Activated CD8-positive, alpha-beta memory T cell treated with anti-CD3 and anti-CD28 coated beads, Interleukin-2, amount 50 U/mL, for 48 hours (primary cell): ENCODE data around the gene SEMA3B.
"Not testable (repeated sequence)": the region's sequence is repeated elsewhere in the genome, so short reads cannot be mapped to it uniquely, and the experiment has no call there.

ENCODE experiments used
- DNase-seq: peaks from one replicate; pipeline ENCODE4 v3.0.0-alpha.2; 2020

SEMA3B gene

GRCh38 chr3:50268703-50269451, at the start of gene SEMA3B:
SEMA3B (plus strand) TSS chr3:50269147; CDS start chr3:50269241, 94 bp downstream.
- DNase-seq, result no peak

DNA sequence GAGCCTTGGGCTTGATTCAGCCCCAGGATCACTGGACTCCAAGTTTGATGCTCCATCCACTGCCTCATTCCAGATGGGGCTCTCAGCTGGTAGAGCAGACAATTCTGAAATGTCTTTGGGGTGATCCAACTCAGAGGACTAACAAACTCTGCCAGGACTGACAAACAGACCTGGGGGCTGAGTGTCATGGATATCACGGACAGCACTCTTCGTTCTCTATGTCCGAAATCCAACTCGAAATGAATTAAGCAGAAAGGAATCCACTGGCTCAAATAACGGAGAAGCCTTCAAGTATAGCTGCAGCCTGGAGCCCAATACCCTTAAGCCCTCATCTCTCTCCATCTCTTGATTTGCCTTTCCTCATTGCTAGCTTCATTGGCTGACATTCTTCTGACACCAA, 49.7 kb upstream of the SEMA3B start:
- DNase-seq, result no peak

DNA sequence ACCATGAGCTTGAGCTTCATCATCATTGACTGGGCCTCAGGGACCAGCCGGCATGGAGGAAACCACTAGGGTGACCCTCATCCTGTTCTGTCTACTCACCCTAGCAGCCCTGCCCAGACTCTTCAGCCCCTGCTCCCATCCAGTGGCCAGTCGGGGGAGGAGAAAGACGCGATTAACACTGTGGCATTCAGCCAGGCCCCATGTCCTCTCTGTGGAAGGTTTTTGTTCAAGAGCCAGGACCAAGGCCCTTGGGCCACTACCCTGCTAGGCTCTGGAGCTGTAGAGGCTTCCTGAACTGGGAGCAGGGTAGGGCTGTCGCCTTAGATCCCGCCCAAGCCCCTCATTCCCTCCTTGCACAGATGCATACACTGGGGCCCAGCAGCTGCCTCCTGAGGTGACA, 48.8 kb upstream of the SEMA3B start:
- no peak for DNase-seq

DNA sequence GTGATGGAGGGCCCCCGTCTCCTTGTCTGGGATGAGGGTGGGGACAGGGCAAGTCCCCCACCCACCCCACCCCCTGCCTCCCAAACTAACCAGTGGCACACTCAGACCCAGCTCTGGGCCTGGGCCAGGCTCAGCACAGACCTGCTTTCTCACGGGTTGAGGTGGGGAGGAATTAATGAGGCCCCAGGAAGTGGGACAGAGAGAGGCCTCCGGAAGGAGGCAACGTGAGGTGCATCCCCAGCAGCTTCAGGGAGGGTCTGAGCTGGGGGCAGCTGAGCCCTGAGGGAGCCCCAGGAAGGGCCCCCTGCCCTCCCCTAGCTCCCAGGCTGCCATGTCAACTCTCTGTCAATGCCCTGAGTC, 47.9 kb upstream of the SEMA3B start:
- DNase-seq, result no peak

- no peak for DNase-seq
These were observed 47.4 kb upstream of the SEMA3B start for GRCh38 chr3:50221411-50222168.

DNA sequence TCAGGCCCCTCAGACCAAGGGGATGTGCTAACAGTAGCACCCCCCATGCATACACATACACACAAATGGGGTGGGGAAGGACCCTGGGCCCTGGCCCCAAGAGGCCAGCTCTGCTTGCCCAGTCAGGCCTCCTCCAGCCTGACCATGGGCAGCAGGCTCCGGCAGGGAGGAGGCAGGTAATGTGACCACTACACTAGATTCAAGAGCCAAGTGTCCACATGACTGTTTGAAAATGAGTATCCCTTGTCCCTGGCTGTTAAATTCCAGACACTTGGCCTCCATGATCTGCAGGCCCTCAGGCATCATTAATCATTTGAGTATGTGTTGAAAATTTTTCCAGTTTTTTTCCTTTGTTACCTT, 46.8 kb upstream of the SEMA3B start:
- no peak for DNase-seq

DNA sequence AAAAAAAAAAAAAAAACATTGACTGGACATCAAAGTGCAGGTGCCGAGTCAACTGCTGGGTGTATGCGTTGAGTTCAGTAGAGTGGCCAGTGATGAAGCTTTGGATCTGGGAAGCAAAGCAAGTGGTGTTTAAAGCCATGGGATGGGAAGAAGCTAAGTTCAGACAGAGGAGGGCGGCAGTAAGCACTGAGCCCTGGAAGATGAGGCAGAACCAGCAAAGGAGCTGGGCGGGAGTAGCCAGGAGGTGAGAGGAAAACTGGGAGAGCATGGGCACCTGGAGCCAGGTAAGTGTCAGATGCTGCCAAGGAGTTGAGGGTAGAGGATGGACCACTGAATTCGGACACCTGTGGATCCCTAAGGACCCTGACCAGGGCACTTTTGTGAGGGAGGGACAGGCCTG, 44.3 kb upstream of the SEMA3B start:
- DNase-seq, result no peak

GRCh38 chr3:50226888-50227389, 42.0 kb upstream of the SEMA3B start:
- DNase-seq, result no peak

GRCh38 chr3:50227390-50228183, 41.4 kb upstream of the SEMA3B start:
- peak; percentile 95 for DNase-seq

DNA sequence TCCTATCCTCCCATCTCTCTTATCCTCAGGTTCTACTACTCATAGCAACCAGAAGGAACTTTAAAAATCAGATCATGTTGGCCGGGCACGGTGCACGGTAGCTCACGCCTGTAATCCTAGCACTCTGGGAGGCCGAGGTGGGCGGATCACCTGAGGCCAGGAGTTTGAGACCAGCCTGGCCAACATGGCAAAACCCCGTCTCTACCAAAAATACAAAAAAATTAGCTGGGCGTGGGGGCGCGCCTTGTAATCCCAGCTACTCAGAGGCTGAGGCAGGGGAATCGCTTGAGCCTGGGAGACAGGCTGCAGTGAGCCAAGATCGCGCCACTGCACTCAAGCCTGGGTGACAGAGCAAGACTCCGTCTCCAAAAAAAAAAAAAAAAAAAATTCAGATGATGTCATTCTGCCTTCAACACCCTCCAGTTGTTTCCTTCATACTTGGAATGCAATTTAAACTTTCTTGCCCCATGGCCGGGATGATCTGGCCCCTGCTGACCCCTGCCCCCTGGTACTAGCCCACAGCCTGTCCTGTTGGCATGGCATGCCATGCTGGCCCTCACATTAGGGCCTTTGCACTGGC, 40.7 kb upstream of the SEMA3B start:
- not testable (repeated sequence) for DNase-seq

DNA sequence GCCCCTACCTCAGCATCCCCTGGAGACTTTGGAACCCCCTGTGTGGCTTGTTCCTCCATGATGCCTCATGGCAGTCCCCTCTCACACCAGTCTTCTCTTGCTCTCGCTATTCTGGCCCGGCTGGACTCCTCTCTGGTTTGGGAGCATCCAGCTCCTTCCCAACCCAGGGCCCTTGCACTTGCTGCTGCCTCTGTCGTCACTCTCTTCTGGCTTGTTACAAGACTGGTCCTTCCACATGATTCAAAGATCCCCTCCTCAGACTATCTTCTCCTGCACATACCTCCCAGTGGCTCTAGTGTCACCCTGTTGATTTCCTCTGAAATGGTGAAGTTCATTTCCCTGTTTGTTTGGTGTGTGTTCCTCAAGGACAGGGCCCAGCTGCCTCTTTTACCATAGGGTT, 39.5 kb upstream of the SEMA3B start:
- no peak for DNase-seq

DNA sequence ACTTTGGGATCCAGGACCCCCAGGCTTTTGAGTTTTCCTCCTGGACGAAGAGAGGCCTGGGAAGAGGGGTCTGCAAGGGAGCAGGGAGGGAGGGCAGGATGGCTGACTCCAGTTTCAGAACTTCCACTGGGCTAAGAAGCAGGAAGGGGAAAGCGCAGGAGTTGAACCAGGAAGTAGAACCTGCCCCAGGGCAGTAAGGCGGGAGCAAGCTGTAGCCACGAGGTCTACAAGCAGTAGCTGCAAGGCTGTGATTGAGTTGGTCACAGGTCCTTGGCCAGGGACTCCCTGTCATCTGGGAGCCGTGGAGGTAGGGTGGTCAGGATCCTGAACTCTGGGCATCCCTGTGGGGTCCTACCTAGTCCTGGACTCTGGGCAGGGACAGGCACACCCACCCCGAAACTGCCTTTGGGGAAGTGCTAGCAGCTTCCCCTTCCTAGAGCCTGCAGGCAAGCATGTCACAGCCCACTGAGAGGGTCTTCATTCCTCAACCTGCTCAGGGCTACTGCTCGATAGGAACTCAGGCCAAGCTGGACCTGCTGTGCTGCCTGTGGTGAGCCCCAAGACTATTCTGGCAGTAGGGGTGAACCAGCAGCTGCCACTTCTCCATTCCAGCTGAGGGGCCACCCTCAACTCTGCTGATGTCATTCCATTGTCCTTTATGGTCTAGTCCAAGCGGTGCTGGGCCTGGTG, 38.7 kb upstream of the SEMA3B start:
- no peak for DNase-seq

GRCh38 chr3:50230794-50231125, 38.2 kb upstream of the SEMA3B start:
- DNase-seq, result no peak

DNA sequence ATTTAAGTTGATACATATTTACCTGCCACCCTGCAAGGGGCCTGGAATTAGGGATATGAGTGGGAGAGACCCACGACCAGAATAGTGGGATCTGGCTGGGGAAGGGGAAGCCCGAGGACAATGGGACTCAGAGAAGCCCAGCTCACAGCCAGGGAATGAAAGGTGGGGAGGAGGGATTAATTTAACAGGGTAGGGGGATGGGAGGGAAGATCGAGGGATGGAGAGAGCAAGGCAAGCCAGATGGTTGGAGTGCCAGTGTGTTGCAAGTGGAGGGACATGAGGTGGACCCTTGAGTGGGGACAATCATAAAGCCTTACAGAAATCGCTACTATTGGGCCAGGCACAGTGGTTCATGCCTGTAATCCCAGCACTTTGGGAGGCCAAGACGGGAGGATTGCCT, 37.4 kb upstream of the SEMA3B start:
- DNase-seq, result no peak

DNA sequence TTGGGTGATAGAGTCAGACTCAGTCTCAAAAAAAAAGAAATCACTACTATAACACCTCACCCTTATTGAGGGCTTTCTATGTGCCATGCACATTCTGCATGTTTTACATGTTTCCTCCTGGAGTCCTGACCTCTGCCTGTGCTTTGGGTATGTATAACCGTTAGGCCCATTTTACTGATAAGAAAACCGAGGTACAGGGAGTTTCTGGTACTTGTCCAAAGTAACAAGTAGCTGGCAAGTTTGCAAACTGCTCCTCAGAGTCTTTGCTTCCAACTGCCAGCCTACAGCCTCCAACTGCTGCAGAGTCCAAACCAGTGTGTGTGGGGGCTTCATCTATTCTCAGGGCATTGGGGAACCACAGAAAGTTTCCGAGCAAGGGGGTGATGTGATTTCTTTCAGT, 36.6 kb upstream of the SEMA3B start:
- no peak for DNase-seq

GRCh38 chr3:50233176-50233575, 35.8 kb upstream of the SEMA3B start:
- DNase-seq, result no peak

GRCh38 chr3:50235716-50236483, 33.0 kb upstream of the SEMA3B start, which contains the start of gene GNAI2:
GNAI2 (plus strand) TSS chr3:50236204; CDS start chr3:50236336, 132 bp downstream.
- peak; percentile 98 for DNase-seq

DNA sequence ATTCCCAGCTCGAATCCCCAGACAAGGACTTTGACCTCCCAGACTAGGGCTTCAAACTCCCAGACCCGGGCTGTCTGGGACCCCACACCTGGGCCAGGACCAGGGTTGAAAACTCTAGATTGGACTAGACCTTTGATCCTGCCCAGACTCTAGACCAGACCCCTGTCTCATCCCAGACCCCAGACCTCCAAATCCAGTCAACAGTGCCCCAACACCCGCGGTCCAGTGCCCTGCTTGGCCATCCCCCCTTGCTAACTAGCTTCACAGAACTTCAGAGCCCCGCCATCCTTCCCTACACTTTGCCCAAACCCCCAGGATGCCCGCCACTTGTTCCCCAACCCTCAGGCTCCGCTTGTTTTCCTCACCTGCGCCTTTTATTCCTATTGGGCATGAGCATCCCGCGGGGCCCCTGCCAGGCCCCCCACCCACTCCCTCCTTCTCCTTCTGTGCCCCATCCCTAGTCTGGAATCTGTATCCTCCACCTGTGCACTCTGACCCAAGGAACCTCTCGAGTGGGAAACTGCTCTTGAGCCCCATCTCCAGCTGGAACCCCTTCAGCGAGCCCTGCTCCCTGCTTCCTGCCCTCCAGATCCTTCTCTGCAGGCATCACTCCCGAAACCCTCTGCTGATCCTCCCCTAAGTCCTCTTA, 32.3 kb upstream of the SEMA3B start:
- DNase-seq, result peak; percentile 61

DNA sequence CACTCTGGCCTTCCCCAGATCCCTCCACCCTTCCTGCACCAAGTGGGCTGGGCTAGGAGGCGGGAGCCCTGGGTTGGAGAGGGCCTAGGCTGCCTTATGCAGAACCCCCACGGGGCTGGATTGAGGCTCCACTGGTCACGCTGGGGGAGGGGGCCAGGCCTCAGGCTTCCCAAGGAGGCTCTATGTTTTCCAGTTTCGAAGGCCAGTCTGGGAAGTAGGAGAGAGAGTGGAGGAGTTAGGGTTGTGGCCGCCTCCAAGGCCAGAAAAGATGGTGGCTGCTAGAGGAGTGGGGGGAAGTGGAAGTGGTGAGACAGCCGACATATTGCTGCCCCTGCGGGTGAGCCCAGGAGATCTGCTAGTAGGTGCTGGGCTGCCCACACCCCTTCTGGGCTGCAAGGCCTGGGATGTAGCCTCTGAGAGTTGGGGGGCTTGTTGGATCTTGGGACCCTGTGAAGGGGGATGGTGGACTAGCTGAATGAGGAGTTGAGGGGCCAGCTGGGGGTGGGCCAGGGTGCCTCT, 31.8 kb upstream of the SEMA3B start:
- peak; percentile 67 for DNase-seq

DNA sequence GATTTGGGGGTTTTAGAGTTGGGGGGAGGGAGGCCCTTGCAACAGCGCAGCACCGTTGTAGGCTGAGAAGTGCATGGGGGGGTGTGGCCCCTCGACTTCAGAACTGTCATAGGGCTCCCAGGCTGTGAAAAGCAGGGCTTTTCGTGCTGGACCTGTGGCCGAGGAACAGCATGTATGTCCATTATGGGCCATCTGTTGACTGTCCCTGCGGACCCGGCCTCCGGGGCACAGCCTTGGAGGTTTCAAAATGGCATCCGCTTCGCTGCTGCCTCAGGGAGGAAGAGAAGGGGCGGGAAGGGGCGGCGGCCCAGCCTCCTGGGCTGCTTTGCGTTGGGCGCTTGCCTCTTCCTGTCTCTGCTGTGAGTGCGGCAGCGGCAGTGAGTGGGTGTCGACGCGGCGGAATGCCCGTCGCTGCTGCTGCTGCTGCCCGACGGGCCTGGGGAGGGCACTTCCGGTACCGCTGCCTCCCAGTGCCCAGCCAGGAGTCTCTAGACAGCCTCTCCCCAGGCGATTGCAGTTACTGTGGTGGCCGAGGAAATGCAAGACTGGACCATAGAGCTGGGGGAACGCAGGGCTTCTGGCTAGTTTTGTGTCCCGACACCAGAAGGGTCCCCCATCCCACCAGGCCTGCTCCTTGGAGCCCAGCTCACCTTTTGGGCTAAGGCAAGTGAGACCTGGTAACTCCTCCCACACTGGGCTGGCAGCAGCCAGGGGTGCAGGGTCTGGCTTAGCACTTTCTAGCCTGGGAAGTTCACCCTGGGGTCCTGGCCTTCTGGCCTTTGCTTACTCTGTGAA, 31.0 kb upstream of the SEMA3B start:
- peak; percentile 89 for DNase-seq
